NB4 (cell line): ENCODE measurements around the gene PTPRD.

Experiments
- MYC ChIP-seq: IDR thresholded peaks from 2 replicates; pipeline ENCODE4 v1.6.1; 2011; ENCODE audit warnings: low read depth, low read length
- POLR2A ChIP-seq: IDR thresholded peaks from 2 replicates; pipeline ENCODE4 v1.6.1; 2011; ENCODE audit warnings: mild to moderate bottlenecking; ENCODE audit not compliant: insufficient read length; ENCODE audit errors: extremely low read depth
- TF ChIP-seq, protein P1 (sequence below): IDR thresholded peaks from one replicate; pipeline ENCODE4 v1.5.1; 2012; ENCODE audit warnings: low read depth, low read length
- TF ChIP-seq, protein P2 (sequence below): IDR thresholded peaks from 2 replicates; pipeline ENCODE4 v1.6.1; 2011; ENCODE audit warnings: low read depth, low read length

DNA sequence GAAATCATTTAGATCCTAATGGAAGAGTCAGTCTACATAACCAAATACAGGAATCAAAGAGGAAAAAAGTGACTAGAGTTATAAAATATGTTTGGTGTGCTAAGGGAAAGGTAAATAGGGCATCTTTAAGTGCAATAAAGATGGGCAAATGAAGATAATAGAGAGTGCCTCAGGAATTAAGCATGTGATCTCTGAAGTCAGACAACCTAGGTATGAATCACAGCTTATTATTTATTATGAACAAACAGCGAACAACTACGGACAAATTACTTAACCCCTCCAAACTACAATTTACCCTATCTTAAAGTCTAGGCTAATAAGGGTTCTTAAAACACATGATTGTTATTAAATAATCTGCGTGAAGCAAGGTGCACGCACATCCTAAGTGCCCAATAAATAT, 1903.1 kb downstream of the PTPRD start:
- TF ChIP-seq, protein P1, sequence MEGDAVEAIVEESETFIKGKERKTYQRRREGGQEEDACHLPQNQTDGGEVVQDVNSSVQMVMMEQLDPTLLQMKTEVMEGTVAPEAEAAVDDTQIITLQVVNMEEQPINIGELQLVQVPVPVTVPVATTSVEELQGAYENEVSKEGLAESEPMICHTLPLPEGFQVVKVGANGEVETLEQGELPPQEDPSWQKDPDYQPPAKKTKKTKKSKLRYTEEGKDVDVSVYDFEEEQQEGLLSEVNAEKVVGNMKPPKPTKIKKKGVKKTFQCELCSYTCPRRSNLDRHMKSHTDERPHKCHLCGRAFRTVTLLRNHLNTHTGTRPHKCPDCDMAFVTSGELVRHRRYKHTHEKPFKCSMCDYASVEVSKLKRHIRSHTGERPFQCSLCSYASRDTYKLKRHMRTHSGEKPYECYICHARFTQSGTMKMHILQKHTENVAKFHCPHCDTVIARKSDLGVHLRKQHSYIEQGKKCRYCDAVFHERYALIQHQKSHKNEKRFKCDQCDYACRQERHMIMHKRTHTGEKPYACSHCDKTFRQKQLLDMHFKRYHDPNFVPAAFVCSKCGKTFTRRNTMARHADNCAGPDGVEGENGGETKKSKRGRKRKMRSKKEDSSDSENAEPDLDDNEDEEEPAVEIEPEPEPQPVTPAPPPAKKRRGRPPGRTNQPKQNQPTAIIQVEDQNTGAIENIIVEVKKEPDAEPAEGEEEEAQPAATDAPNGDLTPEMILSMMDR, result no peak
- TF ChIP-seq POLR2A, result no peak
- no peak for TF ChIP-seq MYC
- TF ChIP-seq, protein P2, sequence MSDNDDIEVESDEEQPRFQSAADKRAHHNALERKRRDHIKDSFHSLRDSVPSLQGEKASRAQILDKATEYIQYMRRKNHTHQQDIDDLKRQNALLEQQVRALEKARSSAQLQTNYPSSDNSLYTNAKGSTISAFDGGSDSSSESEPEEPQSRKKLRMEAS, result no peak
